Measurements from ENCODE around the gene MAD1L1.

The MAD1L1 gene

DNA sequence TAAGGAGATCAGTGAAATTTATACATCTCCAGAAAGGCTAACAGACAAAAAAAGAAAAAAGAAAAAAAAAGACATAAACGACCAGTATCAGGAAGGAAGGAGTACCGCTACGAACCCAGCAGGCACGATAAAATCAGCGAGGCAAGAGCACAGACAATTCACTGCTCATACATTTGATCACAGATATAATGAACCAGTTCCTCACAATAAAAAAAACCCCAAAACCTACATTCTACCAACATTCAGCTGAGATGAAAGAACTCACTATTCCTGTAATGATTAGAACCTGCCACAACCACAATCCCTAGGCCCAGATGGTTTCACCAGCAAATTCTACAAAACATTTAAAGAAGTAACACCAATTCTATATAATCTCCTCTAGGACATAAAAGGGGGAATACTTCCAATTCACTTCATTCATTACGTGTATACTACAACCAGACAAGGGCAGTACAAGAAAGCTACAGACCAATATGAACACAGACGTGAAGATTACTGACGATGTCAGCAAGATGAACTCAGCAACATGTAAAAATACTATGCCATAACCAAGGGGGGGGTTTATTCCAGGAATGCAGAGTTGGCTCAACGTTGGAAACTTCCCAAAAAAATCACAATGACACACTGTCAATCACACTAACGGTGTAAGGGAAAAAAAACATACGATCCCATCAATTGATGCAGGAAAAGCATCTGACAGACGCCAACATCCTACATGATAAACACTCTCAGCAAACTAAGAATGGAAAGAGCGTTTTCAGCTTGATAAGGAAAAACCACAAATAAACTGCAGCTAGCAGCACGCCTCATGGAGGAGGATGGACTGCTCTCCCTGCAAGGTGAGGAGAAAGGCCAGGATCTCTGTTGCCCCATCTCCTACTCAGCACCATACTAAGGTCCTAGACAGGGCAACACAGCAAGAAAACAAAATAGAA, 306.5 kb downstream of the MAD1L1 start:
- no peak for DNase-seq (ENCODE audit: low spot score)
- H3K9me3 ChIP-seq (ENCODE audit: severe bottlenecking), result no peaks in the 10 kb centered on the region
- no peaks in the 10 kb centered on the region for H3K36me3 ChIP-seq (ENCODE audit: low read depth)
- H3K4me3 ChIP-seq (ENCODE audit: severe bottlenecking), result no peak overlapping the region
- no peaks in the 10 kb centered on the region for H3K27me3 ChIP-seq (ENCODE audit: insufficient read depth, poor library complexity, severe bottlenecking)
- no peak overlapping the region for H3K27ac ChIP-seq (ENCODE audit: poor library complexity, severe bottlenecking)
- H3K4me1 ChIP-seq (ENCODE audit: insufficient read depth, poor library complexity, severe bottlenecking), result no peaks in the 10 kb centered on the region
- no peak for ATAC-seq (ENCODE audit: low read depth)
- TF ChIP-seq, protein P1, sequence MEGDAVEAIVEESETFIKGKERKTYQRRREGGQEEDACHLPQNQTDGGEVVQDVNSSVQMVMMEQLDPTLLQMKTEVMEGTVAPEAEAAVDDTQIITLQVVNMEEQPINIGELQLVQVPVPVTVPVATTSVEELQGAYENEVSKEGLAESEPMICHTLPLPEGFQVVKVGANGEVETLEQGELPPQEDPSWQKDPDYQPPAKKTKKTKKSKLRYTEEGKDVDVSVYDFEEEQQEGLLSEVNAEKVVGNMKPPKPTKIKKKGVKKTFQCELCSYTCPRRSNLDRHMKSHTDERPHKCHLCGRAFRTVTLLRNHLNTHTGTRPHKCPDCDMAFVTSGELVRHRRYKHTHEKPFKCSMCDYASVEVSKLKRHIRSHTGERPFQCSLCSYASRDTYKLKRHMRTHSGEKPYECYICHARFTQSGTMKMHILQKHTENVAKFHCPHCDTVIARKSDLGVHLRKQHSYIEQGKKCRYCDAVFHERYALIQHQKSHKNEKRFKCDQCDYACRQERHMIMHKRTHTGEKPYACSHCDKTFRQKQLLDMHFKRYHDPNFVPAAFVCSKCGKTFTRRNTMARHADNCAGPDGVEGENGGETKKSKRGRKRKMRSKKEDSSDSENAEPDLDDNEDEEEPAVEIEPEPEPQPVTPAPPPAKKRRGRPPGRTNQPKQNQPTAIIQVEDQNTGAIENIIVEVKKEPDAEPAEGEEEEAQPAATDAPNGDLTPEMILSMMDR (IDR thresholded peaks at IDR 0.05; ENCODE audit: poor library complexity, severe bottlenecking), result no peak

DNA sequence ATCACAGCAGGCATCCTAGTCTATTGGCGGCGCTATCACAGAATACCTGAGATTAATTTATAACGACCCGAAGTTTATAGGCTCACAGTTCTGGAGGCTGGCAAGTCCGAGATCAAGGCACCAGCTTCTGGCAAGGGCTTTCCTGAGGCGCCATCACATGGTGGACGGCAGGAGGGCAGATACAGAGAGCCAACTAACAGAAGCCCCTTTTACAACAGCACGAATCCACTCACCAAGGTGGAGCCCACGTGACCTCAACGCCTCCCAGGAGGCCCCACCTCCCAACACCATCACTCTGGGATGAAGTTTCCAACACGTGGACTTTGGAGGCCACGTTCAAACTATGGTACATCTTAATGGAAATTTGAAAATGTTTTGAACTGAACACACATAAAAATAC, 307.4 kb downstream of the MAD1L1 start:
- TF ChIP-seq, protein P1 (IDR thresholded peaks at IDR 0.05; ENCODE audit: poor library complexity, severe bottlenecking), result no peak
- H3K4me1 ChIP-seq (ENCODE audit: insufficient read depth, poor library complexity, severe bottlenecking), result no peaks in the 10 kb centered on the region
- no peaks in the 10 kb centered on the region for H3K9me3 ChIP-seq (ENCODE audit: severe bottlenecking)
- no peaks in the 10 kb centered on the region for H3K36me3 ChIP-seq (ENCODE audit: low read depth)
- H3K27ac ChIP-seq (ENCODE audit: poor library complexity, severe bottlenecking), result no peak overlapping the region
- ATAC-seq (ENCODE audit: low read depth) (no peak), DNase-seq (ENCODE audit: low spot score) (no peak)
- no peaks in the 10 kb centered on the region for H3K27me3 ChIP-seq (ENCODE audit: insufficient read depth, poor library complexity, severe bottlenecking)
- no peak overlapping the region for H3K4me3 ChIP-seq (ENCODE audit: severe bottlenecking)

DNA sequence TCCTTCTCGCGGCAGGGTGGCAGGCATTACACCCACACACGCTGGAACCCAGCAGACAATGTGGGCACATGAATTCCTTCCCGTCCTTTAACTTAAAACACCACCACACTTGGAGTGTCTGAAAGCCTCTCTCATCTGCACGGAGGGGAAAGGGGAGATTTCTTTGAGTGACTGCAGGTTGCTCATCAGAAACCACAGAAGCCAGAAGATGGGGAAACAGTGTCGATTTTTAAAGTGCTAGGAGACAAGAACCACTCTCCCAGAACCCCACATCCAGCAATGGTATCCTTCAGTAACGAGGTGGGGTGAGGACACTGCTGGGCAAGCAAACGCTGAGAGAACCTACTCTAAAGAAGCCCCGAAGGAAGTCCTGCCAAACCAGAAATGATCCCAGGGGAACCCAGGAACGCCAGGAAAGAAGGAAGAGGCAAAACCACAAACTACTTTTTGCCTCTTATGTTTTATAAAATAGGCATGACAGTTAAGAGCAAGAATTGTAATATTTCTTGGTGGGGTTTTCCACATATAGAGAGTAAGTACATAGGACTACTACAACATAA, 308.4 kb downstream of the MAD1L1 start:
- H3K9me3 ChIP-seq (ENCODE audit: severe bottlenecking), result no peaks in the 10 kb centered on the region
- TF ChIP-seq, protein P1 (IDR thresholded peaks at IDR 0.05; ENCODE audit: poor library complexity, severe bottlenecking), result no peak
- H3K36me3 ChIP-seq (ENCODE audit: low read depth), result no peaks in the 10 kb centered on the region
- ATAC-seq (ENCODE audit: low read depth) (no peak), DNase-seq (ENCODE audit: low spot score) (no peak)
- no peak overlapping the region for H3K27ac ChIP-seq (ENCODE audit: poor library complexity, severe bottlenecking)
- no peaks in the 10 kb centered on the region for H3K4me1 ChIP-seq (ENCODE audit: insufficient read depth, poor library complexity, severe bottlenecking)
- no peak overlapping the region for H3K4me3 ChIP-seq (ENCODE audit: severe bottlenecking)
- no peaks in the 10 kb centered on the region for H3K27me3 ChIP-seq (ENCODE audit: insufficient read depth, poor library complexity, severe bottlenecking)

DNA sequence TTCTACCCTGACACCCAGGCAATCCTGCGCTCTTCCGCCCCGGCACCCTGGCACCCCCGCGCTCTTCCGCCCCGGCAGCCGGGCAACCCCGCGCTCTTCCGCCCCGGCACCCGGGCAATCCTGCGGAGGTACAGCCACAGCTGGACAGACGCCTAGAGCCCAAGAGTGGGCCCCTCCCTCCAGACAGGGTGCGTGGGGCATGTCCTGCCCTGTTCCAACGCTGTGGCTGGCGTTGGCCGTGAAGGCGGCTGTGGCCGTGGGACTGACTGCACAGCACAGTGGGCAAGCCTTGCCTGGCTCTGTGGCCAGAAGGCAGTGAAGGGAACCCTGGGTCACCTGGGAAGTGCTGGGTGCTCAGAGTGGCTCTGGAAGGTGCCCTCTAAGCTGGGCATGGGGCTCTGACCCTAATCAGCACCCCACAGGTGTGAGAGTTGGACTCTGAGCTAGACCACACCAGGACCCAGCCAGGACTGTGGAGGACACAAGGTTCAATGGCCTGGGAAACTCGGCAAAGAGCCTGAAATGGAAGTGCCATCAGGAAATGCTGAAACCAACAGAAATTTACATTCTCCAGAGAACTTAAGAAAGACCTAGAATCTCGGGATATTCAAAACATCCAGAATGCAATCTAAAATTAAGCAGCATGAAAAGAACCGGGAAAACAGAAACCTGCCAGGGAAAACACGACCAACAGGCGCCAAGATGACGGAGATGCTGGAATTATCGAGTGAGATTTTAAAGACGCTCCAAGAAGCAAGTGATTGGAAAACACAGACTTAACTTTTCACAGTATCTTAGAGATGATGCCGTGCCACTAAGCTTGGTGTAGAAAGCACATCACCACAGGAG, 309.1 kb downstream of the MAD1L1 start:
- ATAC-seq (ENCODE audit: low read depth) (no peak), DNase-seq (ENCODE audit: low spot score) (no peak)
- no peaks in the 10 kb centered on the region for H3K27me3 ChIP-seq (ENCODE audit: insufficient read depth, poor library complexity, severe bottlenecking)
- no peaks in the 10 kb centered on the region for H3K4me1 ChIP-seq (ENCODE audit: insufficient read depth, poor library complexity, severe bottlenecking)
- no peak overlapping the region for H3K4me3 ChIP-seq (ENCODE audit: severe bottlenecking)
- no peaks in the 10 kb centered on the region for H3K36me3 ChIP-seq (ENCODE audit: low read depth)
- TF ChIP-seq, protein P1 (IDR thresholded peaks at IDR 0.05; ENCODE audit: poor library complexity, severe bottlenecking), result no peak
- no peaks in the 10 kb centered on the region for H3K9me3 ChIP-seq (ENCODE audit: severe bottlenecking)
- no peak overlapping the region for H3K27ac ChIP-seq (ENCODE audit: poor library complexity, severe bottlenecking)

Data from RWPE2 (cell line).